A549 (cell line): Measurements from ENCODE around the gene ZSCAN29. TPM values are rescaled to one million over a fixed set of nuclear protein-coding genes. Genes with fewer than 3 reads are reported as not detected.

Source experiments
- ATAC-seq, 2 experiments: fragments of 200-7000 bp in 1 of 2; fragments of >200 bp in 1 of 2; cut with Nextera tagmentation in 1 of 2; cut with Tn5 transposase in 1 of 2; 3 replicates each; pipeline versions ENCODE4 v1.8.0 to v1.9.1; 2018 to 2020; ENCODE audit warnings: mild to moderate bottlenecking in 1 of 2, moderate library complexity in 1 of 2
- CTCF ChIA-PET: fragments of 300-600 bp; sonication (Branson Sonifier 250); formaldehyde crosslinking; extraction: SDS; loops from one replicate; lab custom pipeline; 2021; ENCODE audit warnings: antibody characterized with exemption, inconsistent platforms; lab: Yijun Ruan, JAX
- POLR2A ChIA-PET: fragments of 350-600 bp; formaldehyde crosslinking; extraction: SDS; loops from one replicate; lab custom pipeline; 2021; ENCODE audit warnings: antibody characterized with exemption, inconsistent platforms; lab: Yijun Ruan, JAX
- DNase-seq, 2 experiments: peaks; one replicate each; pipeline versions ENCODE4 v3.0.0 to v3.0.0-alpha.2; 2011 to 2016; ENCODE audit warnings: low read depth in 1 of 2, low spot score in 1 of 2
- FAIRE-seq: peaks from 2 replicates; lab custom pipeline; 2011; peaks lifted over from hg19 to GRCh38; lab: Jason Lieb, UNC
- H3K27ac ChIP-seq, 2 experiments: fragments of >200 bp; sonication (Bioruptor Twin); formaldehyde crosslinking; 3 replicates each; pipeline ENCODE4 v1.5.1; 2016 to 2017
- H3K4me1 ChIP-seq: fragments of >200 bp; sonication (Bioruptor Twin); formaldehyde crosslinking; 3 replicates; pipeline ENCODE4 v1.6.1; 2016
- H3K4me2 ChIP-seq: fragments of >200 bp; sonication (Bioruptor Twin); formaldehyde crosslinking; 3 replicates; pipeline ENCODE4 v1.6.1; 2016
- H3K4me3 ChIP-seq: fragments of >200 bp; sonication (Bioruptor Twin); formaldehyde crosslinking; 3 replicates; pipeline ENCODE4 v1.5.1; 2016
- H3K9me3 ChIP-seq: fragments of >200 bp; sonication (Bioruptor Twin); formaldehyde crosslinking; 3 replicates; pipeline ENCODE4 v1.6.1; 2016
- CBX2 ChIP-seq: fragments of 200-600 bp; sonication (generic); IDR thresholded peaks from 2 replicates; pipeline ENCODE4 v1.6.1; 2016; ENCODE audit warnings: low read depth, mild to moderate bottlenecking, borderline replicate concordance
- CHD4 ChIP-seq: fragments of 200-600 bp; sonication (generic); IDR thresholded peaks from 2 replicates; pipeline ENCODE4 v1.6.1; 2016; ENCODE audit warnings: antibody characterized with exemption, mild to moderate bottlenecking, borderline replicate concordance
- EHF ChIP-seq: fragments of 250-450 bp; sonication (Bioruptor Pico); IDR thresholded peaks from 2 replicates; pipeline ENCODE4 v1.5.0; 2020; ENCODE audit warnings: mild to moderate bottlenecking
- ESRRA ChIP-seq: fragments of 150-350 bp; IDR thresholded peaks from 2 replicates; pipeline ENCODE4 v1.6.1; 2014; ENCODE audit warnings: mild to moderate bottlenecking, low read length, borderline replicate concordance
- GATA3 ChIP-seq: IDR thresholded peaks from 2 replicates; pipeline ENCODE4 v1.6.1; 2012; ENCODE audit warnings: borderline replicate concordance
- HOXB5 ChIP-seq: fragments of 250-450 bp; sonication (Bioruptor Pico); IDR thresholded peaks from 2 replicates; pipeline ENCODE4 v1.5.0; 2020; ENCODE audit warnings: mild to moderate bottlenecking, moderate library complexity
- JUN ChIP-seq, 2 experiments: fragments of >200 bp; sonication (Bioruptor Twin); formaldehyde crosslinking; IDR thresholded peaks; 2 replicates in 1 of 2; 3 replicates in 1 of 2; pipeline ENCODE4 v1.6.1; 2016 to 2017
- JUNB ChIP-seq: fragments of >200 bp; sonication (Bioruptor Twin); formaldehyde crosslinking; IDR thresholded peaks from 2 replicates; pipeline ENCODE4 v1.6.1; 2016
- KDM5A ChIP-seq: fragments of 200-600 bp; sonication (generic); IDR thresholded peaks from 2 replicates; pipeline ENCODE4 v1.6.1; 2016; ENCODE audit warnings: antibody characterized with exemption, mild to moderate bottlenecking
- MAFK ChIP-seq: fragments of 450-650 bp; IDR thresholded peaks from 2 replicates; pipeline ENCODE4 v1.6.1; 2014; ENCODE audit not compliant: partially characterized antibody
- NR3C1 ChIP-seq: fragments of >200 bp; sonication (Bioruptor Twin); formaldehyde crosslinking; IDR thresholded peaks from 3 replicates; pipeline ENCODE4 v1.6.1; 2017
- PHF8 ChIP-seq: fragments of 200-600 bp; sonication (generic); IDR thresholded peaks from 2 replicates; pipeline ENCODE4 v1.6.1; 2016; ENCODE audit warnings: low read depth, mild to moderate bottlenecking, antibody characterized with exemption, moderate library complexity, borderline replicate concordance
- POLR2A ChIP-seq: IDR thresholded peaks from 2 replicates; pipeline ENCODE4 v1.6.1; 2012; ENCODE audit warnings: mild to moderate bottlenecking, low read length
- SREBF2 ChIP-seq: fragments of 450-650 bp; IDR thresholded peaks from 2 replicates; pipeline ENCODE4 v1.6.1; 2014; ENCODE audit warnings: mild to moderate bottlenecking, moderate library complexity
- TFCP2L1 ChIP-seq: fragments of 250-450 bp; sonication (Bioruptor Pico); IDR thresholded peaks from 2 replicates; pipeline ENCODE4 v1.5.0; 2021; ENCODE audit warnings: mild to moderate bottlenecking
- TP53 ChIP-seq: fragments of 250-450 bp; sonication (Bioruptor Pico); IDR thresholded peaks from 2 replicates; pipeline ENCODE4 v1.5.0; 2021; ENCODE audit warnings: mild to moderate bottlenecking, moderate library complexity
- ZC3H11A ChIP-seq: fragments of 450-650 bp; IDR thresholded peaks from 2 replicates; pipeline ENCODE4 v1.6.1; 2014; ENCODE audit warnings: antibody characterized with exemption, mild to moderate bottlenecking
- WGBS: methylation state at CpG from one replicate; pipeline ENCODE4 v1.1.6; 2017; ENCODE audit errors: missing lambda C conversion rate; 5-methylcytosine and 5-hydroxymethylcytosine counted together
- polyA plus RNA-seq, 4 experiments: library from polyadenylated mRNA; depleted of rRNA in 3 of 4; stranded (reverse); fragments of >200 nt; fragmentation: RNase III in 1 of 4; extraction: RNeasy Plus Mini Kit Qiagen cat#74134 plus additional on column Dnase treatment in 1 of 4; gene quantifications; 2 replicates in 3 of 4; 3 replicates in 1 of 4; pipeline ENCODE4 v1.2.3, GENCODE V29; 2011 to 2017
- TF ChIP-seq, protein P1 (sequence below): fragments of >200 bp; sonication (Bioruptor Twin); formaldehyde crosslinking; IDR thresholded peaks from 3 replicates; pipeline ENCODE4 v1.6.1; 2016
- TF ChIP-seq, protein P2 (sequence below): fragments of 200-600 bp; sonication (generic); IDR thresholded peaks from 2 replicates; pipeline ENCODE4 v1.6.1; 2016; ENCODE audit warnings: antibody characterized with exemption, mild to moderate bottlenecking, moderate library complexity
- TF ChIP-seq, protein P3 (sequence below): IDR thresholded peaks from 2 replicates; pipeline ENCODE4 v1.6.1; 2012; ENCODE audit warnings: low read depth, borderline replicate concordance
- TF ChIP-seq, protein P4 (sequence below): IDR thresholded peaks from 2 replicates; pipeline ENCODE4 v1.6.1; 2012
- TF ChIP-seq, protein P5 (sequence below): fragments of 250-450 bp; sonication (Bioruptor Pico); IDR thresholded peaks from 2 replicates; pipeline ENCODE4 v1.5.0; 2021; ENCODE audit warnings: mild to moderate bottlenecking, moderate library complexity, borderline replicate concordance
- TF ChIP-seq, protein P6 (sequence below): fragments of >200 bp; sonication (Bioruptor Twin); formaldehyde crosslinking; IDR thresholded peaks from 2 replicates; pipeline ENCODE4 v1.6.1; 2016

Gene ZSCAN29
- polyA plus RNA-seq, 2 of the 4 experiments (the other 2 are of a cell fraction) = 10.7 to 14.4 TPM

DNA sequence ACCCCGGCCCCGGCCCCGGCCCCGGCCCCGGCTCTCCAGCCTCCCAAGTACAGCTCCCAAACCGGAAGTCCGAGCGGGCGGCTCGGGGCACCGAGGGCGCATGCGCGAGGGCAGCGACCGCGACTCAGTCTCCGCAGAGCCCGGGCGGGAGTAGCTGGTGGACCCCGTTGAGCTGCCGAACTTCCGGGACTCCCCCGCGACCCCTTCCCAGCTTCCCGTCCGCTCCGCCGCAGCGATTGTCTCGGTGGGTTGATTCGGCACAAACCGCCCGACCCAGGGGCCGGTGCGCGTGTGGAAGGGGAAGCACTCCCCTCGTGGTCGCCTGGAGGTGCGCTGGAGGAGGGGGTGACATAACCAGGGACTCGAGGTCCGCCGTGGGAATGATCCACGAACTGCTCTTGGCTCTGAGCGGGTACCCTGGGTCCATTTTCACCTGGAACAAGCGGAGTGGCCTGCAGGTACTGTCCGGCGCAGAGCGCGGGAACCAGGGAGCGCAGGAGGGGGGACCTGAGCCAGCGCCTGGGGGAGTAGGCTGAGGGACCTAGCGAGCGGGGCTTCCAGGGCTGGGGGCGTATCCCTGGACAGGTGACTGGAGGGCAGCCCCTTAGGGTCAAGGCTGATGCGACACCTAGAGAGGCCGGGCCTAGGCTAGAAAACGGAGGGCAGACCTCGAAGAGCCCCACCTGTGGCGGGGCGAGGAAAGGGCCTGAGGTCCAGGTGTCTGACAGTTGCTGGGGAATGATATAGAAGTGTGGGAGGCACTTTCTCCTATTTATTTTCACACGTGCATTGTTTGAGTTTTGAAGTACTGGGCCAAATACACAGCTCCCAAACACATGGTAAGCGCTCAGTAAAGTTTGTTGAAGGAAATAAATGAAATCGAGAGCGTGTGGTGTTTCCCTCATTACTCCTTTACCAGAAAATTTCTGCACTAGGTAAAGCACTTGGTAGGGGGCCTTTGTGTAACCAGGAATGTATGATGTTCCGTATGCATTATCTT, at the start of gene ZSCAN29, which contains the start of gene TUBGCP4 (continued):
- TF ChIP-seq, protein P1, sequence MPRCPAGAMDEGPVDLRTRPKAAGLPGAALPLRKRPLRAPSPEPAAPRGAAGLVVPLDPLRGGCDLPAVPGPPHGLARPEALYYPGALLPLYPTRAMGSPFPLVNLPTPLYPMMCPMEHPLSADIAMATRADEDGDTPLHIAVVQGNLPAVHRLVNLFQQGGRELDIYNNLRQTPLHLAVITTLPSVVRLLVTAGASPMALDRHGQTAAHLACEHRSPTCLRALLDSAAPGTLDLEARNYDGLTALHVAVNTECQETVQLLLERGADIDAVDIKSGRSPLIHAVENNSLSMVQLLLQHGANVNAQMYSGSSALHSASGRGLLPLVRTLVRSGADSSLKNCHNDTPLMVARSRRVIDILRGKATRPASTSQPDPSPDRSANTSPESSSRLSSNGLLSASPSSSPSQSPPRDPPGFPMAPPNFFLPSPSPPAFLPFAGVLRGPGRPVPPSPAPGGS = peak; percentile 54; the same call in 1 of the 3 replicates
- no peak for TF ChIP-seq KDM5A
- no peak for TF ChIP-seq EHF
- TF ChIP-seq, protein P2, sequence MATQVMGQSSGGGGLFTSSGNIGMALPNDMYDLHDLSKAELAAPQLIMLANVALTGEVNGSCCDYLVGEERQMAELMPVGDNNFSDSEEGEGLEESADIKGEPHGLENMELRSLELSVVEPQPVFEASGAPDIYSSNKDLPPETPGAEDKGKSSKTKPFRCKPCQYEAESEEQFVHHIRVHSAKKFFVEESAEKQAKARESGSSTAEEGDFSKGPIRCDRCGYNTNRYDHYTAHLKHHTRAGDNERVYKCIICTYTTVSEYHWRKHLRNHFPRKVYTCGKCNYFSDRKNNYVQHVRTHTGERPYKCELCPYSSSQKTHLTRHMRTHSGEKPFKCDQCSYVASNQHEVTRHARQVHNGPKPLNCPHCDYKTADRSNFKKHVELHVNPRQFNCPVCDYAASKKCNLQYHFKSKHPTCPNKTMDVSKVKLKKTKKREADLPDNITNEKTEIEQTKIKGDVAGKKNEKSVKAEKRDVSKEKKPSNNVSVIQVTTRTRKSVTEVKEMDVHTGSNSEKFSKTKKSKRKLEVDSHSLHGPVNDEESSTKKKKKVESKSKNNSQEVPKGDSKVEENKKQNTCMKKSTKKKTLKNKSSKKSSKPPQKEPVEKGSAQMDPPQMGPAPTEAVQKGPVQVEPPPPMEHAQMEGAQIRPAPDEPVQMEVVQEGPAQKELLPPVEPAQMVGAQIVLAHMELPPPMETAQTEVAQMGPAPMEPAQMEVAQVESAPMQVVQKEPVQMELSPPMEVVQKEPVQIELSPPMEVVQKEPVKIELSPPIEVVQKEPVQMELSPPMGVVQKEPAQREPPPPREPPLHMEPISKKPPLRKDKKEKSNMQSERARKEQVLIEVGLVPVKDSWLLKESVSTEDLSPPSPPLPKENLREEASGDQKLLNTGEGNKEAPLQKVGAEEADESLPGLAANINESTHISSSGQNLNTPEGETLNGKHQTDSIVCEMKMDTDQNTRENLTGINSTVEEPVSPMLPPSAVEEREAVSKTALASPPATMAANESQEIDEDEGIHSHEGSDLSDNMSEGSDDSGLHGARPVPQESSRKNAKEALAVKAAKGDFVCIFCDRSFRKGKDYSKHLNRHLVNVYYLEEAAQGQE = no peak
- TF ChIP-seq TP53 (CRISPR knock-in tag) = no peak
- TF ChIP-seq NR3C1 = no peak
- peak; percentile 58 for TF ChIP-seq POLR2A
- TF ChIP-seq GATA3 = no peak
- no peak for TF ChIP-seq CHD4
- TF ChIP-seq TFCP2L1 (CRISPR knock-in tag) = no peak
- TF ChIP-seq JUNB = no peak

DNA sequence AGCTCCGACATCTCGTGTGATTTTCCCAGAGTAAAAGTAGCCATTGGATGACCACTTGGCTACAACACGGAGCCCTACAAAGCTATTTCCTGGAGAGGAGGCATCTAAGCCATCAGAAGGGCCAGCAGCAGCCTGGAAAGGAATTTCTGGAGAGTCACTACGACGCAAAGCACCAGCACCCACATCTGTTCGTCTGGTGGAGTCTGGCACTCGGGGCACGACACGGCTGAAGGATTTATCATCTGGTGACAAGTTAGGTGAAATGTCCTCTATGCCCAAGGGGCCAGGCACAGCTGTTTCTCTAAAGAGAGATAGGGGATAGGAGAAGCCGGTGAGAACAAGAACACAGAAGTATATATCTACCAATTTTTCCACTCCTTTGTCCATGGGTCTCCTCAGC, 49.6 kb upstream of the ZSCAN29 start:
- no peaks in the 10 kb centered on the region for H3K9me3 ChIP-seq
- FAIRE-seq (no peak), DNase-seq (no peak), ATAC-seq (no peak)
- no peaks in the 10 kb centered on the region for H3K4me1 ChIP-seq
- H3K4me3 ChIP-seq = no peak overlapping the region
- WGBS = 98% methylated on average over 10 of the region's 10 CpGs
- POLR2A ChIA-PET = no interaction called here
- no peak overlapping the region for H3K4me2 ChIP-seq
- TF ChIP-seq, protein P3, sequence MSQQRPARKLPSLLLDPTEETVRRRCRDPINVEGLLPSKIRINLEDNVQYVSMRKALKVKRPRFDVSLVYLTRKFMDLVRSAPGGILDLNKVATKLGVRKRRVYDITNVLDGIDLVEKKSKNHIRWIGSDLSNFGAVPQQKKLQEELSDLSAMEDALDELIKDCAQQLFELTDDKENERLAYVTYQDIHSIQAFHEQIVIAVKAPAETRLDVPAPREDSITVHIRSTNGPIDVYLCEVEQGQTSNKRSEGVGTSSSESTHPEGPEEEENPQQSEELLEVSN = no peak
- TF ChIP-seq, protein P4, sequence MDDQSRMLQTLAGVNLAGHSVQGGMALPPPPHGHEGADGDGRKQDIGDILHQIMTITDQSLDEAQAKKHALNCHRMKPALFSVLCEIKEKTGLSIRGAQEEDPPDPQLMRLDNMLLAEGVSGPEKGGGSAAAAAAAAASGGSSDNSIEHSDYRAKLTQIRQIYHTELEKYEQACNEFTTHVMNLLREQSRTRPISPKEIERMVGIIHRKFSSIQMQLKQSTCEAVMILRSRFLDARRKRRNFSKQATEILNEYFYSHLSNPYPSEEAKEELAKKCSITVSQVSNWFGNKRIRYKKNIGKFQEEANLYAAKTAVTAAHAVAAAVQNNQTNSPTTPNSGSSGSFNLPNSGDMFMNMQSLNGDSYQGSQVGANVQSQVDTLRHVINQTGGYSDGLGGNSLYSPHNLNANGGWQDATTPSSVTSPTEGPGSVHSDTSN = no peak
- TF ChIP-seq MAFK = no peak
- no peak for TF ChIP-seq PHF8
- no peak for TF ChIP-seq SREBF2
- TF ChIP-seq ESRRA = no peak
- TF ChIP-seq CBX2 = no peak
- no peak for TF ChIP-seq JUN (IDR thresholded peaks at IDR 0.05)
- no peak for TF ChIP-seq KDM5A
- TF ChIP-seq, protein P5, sequence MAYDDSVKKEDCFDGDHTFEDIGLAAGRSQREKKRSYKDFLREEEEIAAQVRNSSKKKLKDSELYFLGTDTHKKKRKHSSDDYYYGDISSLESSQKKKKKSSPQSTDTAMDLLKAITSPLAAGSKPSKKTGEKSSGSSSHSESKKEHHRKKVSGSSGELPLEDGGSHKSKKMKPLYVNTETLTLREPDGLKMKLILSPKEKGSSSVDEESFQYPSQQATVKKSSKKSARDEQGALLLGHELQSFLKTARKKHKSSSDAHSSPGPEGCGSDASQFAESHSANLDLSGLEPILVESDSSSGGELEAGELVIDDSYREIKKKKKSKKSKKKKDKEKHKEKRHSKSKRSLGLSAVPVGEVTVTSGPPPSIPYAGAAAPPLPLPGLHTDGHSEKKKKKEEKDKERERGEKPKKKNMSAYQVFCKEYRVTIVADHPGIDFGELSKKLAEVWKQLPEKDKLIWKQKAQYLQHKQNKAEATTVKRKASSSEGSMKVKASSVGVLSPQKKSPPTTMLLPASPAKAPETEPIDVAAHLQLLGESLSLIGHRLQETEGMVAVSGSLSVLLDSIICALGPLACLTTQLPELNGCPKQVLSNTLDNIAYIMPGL (CRISPR knock-in tag) = no peak
- no peak for TF ChIP-seq HOXB5
- TF ChIP-seq ZC3H11A = no peak
- TF ChIP-seq, protein P6, sequence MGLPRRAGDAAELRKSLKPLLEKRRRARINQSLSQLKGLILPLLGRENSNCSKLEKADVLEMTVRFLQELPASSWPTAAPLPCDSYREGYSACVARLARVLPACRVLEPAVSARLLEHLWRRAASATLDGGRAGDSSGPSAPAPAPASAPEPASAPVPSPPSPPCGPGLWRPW = no peak
- TF ChIP-seq TP53 (CRISPR knock-in tag) = no peak
- H3K27ac ChIP-seq = no peak overlapping the region
- CTCF ChIA-PET = no interaction called here
